GM19452 (cell line): ENCODE results near the gene WASF1.
"Not testable (repeated sequence)": the region's sequence is repeated elsewhere in the genome, so short reads cannot be mapped to it uniquely, and the experiment has no call there.

ENCODE experiments used
- ATAC-seq: cut with Tn5 transposase; IDR thresholded peaks from one replicate; pipeline ENCODE4 v1.9.1; 2021; ENCODE audit not compliant: unreplicated experiment

WASF1 gene

GRCh38 chr6:110095101-110095500, 84.4 kb downstream of the WASF1 start:
- no peak for ATAC-seq

GRCh38 chr6:110093981-110094380, 85.5 kb downstream of the WASF1 start:
- no peak for ATAC-seq

GRCh38 chr6:110090876-110091275, 88.6 kb downstream of the WASF1 start:
- no peak for ATAC-seq

GRCh38 chr6:110089323-110089722, 90.1 kb downstream of the WASF1 start:
- ATAC-seq, result no peak

- no peak for ATAC-seq
Observed at GRCh38 chr6:110085285-110085684, 94.2 kb downstream of the WASF1 start.

GRCh38 chr6:110083875-110084585, 95.4 kb downstream of the WASF1 start:
- no peak for ATAC-seq

- no peak for ATAC-seq
Observed at GRCh38 chr6:110075406-110075805, 104.1 kb downstream of the WASF1 start.

- ATAC-seq, result not testable (repeated sequence)
Observed at GRCh38 chr6:110073474-110073873, 106.0 kb downstream of the WASF1 start.

- ATAC-seq, result no peak
Observed at GRCh38 chr6:110068592-110068967, 110.9 kb downstream of the WASF1 start.

GRCh38 chr6:110067837-110068591, 111.5 kb downstream of the WASF1 start:
- ATAC-seq, result no peak

GRCh38 chr6:110064744-110065524, 114.5 kb downstream of the WASF1 start:
- ATAC-seq, result no peak

GRCh38 chr6:110063594-110064263, 115.7 kb downstream of the WASF1 start:
- peak; percentile 61 for ATAC-seq

GRCh38 chr6:110055387-110055735, 124.1 kb downstream of the WASF1 start:
- no peak for ATAC-seq

GRCh38 chr6:110054664-110055386, 124.6 kb downstream of the WASF1 start:
- ATAC-seq, result no peak

- ATAC-seq, result no peak
Observed at GRCh38 chr6:110053395-110054240, 125.9 kb downstream of the WASF1 start.

GRCh38 chr6:110050440-110050813, 129.0 kb downstream of the WASF1 start:
- no peak for ATAC-seq
